Stimulated activated CD4-positive, alpha-beta T cell treated with anti-CD3 and anti-CD28 coated beads, Interleukin-1b, Interleukin-23, amount 100 ng/mL, for 24 hours (primary cell): ENCODE data around the gene PPM1L.
A peak's percentile ranks its signal among the peaks of the same experiment; 100 is the strongest.

Source experiments
- DNase-seq, 4 experiments: peaks; one replicate each; pipeline ENCODE4 v3.0.0-alpha.2; 2020; ENCODE audit warnings: low read depth in 4 of 4, low spot score in 1 of 4

The PPM1L gene

DNA sequence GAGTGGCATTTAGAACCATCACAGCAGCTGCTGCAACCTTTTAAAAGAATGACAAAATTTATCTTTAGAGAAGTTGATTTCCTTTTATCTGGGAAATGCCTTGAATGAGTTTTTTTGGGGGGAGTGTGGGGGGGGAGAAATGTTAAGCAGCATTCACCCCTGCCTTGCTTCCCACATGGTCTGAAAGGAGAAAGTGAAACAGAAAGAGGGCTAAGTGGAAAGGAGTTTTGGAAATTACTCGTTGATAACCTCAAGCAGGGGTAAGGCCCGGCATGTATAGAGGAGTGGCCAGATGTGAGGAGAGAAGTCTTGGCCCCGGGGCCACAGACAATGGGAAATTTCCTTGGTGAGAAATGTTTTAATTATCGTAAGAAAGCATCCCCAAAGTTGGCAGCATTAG lies 325.6 kb downstream of the PPM1L start:
- DNase-seq = no peak

DNA sequence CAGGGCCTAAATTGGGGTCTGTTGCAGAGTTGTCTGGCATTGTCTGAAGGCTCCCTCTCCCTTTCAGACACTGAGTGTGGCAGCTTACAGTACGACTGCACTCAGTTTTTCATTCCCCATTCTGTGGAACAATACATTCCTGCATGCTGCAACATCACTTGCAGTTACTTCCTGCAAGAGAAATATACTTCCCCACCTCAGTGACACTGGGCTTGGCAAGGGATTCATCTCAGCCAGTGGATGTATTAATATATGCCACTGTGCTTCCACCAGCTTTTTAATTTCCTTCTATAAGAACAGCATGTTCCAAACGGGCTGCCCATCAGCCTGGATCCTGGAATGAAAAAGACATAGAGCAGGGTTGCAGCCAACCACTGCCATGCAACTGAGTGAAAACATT lies 326.0 kb downstream of the PPM1L start:
- no peak for DNase-seq

DNA sequence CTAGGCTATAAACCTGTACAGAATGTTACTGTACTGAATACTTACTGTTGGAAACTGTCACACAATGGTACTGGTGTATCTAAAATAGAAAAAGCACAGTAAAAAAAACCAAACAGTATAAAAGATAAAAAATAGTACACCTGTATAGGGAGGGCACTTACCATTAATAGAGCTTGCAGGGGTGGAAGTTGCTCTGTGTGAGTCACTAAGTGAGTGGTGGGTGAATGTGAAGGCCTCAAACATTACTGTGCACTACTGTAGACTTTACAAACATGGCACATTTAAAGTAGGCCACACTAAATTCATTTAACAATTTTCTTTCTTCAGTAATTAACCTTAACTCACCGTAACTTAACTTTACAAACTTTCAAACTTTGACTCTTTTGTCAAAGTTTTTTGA lies 327.1 kb downstream of the PPM1L start:
- no peak for DNase-seq

DNA sequence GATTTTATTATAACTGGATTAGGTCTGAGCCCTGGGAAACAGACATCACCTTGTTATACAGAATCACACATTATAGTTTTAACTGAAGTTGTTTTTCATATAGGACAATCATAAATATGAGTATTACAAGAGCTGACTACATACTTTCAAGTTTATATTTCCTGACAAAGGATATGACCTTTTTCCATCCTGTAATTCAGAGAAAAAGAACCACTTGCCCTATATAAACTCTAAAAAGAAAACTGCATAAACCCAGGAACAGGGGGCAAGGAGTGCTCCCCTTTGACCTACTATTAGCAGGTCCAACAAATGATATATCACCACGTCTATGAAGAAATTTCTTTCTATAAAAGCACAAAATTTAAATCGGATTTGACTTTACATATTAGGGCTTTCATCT lies 328.2 kb downstream of the PPM1L start:
- no peak for DNase-seq

DNA sequence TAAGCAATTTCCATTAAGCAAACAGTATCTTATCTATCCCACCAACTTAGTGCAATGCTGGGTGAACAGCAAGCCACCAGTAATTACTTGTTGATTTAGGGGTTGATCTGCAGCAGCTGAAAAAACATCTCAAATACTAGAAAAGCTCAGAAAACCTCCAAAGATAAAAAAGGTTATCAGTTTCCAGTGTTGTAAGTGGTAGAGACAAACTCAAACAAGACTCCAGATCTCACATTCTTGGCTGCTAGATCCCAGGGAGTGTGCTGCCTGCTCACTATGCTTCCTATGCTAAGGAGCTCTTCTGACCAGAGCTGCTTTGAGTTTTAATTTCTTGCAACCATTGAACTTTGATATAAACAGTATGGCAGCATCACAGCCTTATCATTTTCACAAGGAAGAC lies 337.9 kb downstream of the PPM1L start:
- DNase-seq = no peak

DNA sequence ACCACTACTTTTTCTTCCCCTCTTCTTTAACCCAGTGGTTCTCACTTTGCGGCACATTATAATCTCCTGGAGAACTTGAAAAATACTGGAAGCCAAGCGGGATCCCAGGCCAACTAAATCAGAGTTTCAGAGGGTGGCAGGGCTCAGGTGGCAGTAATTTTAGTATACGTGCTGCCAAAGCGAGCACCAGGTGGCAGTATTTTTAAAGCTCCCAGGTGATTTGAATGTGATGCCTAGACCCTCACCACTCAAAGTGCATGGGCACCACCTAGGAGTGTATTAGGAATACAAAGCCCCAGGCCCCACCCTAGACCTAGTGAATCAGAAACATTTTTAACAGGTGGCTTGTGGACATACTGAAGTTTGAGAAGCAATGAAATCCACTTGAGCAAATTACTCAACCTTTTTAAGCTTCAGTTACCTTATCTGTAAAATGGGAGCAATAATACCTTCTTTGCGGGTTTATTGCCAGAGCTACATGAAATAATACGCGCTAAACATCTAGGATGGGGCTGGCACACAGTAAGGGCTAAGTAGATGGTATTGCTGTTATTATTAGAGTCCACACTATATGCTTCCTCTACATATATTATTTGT lies 340.8 kb downstream of the PPM1L start:
- no peak for DNase-seq

DNA sequence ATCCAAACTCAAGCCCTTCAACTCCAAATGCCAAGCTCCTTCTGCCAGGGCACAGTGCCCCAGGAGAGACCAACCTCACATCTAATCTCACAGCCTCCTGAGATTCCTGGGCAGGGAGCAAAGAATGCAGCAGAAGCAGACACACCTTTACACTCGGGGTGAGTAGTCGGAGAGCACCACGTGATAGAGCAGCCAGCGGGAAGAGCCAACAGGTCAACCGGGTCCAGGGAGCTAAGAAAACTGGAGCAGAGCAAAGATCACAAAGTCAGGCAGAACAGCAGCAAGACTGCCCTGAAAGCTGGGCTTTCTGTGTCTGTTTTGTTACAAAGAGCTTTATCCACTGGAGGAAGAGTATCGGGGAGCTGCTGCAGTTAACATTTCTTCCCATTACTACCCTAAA lies 345.0 kb downstream of the PPM1L start:
- no peak for DNase-seq

DNA sequence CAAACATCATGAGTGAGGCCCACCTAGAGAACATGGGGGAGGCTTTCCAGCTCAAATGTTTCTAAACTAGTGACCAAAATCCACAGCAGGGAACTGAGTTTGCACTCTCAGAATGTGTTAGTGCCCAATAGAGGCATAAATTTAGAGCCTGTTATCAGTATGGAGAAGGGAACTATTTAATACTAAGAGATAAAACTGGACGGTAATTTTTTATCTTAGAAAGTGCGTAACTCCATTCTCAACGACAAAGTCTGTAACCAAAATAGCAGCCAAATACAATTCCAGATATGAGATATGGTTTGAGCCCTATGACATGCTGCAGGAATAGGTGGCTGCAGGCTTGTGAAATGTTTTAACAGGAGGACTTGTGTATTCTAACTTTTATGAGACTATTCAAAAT lies 345.6 kb downstream of the PPM1L start:
- DNase-seq = no peak

DNA sequence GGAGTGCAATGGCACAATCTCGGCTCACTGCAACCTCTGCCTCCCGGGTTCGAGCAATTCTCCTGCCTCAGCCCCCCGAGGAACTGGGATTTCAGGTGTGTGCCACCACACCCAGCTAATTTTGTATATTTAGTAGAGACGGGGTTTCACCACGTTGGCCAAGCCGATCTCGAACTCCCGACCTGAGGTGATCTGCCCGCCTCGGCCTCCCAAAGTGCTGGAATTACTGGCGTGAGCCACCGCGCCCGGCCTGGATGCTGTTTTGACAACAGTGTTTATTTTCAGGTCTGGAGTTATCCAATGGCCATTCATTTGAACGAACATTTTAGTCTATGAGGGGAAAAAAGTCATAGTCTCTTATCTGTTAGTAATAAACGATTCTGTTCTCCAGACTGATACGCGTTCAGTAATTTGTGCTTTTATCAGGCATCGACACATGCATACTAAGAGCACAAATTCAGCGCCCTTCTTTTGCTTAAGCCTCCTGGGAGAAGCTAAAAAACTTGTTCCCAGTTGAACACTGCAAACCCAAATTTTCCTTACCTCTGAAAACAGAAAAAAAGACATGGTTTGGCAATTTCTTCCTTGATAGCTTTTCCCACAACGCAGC lies 347.9 kb downstream of the PPM1L start:
- DNase-seq = no peak

DNA sequence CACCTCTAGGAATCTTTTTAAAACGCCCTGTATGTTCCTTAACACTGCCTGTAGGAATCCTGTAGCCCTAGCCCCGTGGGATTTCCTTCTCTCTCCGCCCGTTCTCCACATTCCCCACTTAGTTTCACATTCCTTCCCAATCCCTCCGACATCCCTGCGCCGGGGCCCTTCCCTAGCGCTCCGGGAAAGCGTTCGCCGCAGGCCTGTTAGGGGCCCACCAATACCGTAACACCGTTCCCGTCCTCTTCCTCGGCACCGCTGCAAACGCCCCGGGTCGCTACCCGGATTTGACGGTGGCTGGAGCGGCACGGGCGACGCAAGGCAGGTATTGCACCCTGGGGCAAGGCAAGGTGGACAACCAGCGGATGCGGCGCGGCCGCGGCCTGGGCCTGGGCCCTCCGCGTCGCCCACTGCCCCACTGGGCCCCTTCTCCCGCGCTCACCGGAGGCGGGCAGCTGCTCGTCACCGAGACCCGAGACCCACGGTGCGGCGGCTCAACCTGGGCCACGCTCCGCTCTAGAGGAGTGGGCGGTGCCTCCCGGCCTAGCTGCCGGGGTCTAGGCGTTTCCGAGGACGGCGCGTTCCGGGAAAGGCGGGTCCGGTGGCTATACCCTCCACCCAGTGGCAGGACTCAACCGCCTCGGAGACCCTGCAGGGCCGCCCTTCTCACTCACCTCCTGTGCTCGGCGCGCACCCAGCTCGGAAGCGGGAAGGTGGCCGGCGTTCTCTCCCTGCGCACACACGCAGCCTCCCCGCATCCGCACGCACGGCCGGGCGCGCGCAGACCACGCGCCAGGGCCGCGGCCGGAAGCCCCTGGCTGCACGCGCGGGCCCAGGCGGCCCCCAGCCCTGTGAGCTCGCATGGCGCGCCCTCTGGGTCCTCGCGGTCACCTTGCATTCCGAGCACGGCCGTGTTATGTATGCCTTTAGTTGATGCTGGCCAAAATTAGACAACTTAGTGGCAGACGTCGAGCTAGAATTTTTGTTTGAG lies 348.8 kb downstream of the PPM1L start, which contains the start of gene B3GALNT1:
Gene B3GALNT1 (minus strand): TSS at position 789 of the 991 bp plus-strand sequence. CDS start 18,595 bp downstream, outside the sequence.
- DNase-seq = peak in 1 of 4 experiments; percentile 13

DNA sequence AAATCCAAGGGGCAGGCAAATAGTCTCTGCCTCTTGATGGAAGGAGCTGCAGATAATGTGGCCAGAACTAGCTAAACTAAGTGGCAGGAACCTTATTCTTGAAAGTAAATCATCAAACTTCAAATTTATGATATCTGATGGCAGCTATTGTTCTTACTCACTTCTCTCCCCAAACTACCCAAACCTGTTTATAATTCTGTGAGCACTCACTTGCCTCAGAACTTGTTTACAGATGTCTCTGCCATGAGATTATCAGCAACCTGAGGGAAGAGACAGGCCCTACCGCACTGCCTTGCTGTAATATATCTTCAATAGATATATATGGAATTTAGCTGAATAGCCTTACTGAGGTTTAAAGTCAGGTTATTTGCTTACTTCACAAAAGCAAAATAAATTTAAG lies 351.3 kb downstream of the PPM1L start:
- DNase-seq = no peak

DNA sequence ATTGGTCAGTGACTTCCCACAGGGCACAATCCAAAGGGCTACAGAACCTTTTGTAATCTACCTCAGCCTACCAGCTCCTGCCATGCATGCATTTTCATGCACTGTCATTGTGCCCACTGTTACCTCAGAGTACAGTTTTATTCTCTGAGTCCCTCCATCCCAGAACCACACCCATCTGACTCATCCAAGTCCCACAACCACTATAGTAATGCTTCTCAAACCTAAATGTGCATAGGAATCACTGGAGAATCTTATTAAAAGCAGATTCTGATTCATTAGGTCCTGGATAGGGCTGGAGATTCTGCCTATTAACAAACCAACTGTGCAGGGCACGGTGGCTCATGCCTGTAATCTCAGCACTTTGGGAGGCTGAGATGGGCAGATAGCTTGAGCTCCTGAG lies 352.8 kb downstream of the PPM1L start:
- DNase-seq = no peak

DNA sequence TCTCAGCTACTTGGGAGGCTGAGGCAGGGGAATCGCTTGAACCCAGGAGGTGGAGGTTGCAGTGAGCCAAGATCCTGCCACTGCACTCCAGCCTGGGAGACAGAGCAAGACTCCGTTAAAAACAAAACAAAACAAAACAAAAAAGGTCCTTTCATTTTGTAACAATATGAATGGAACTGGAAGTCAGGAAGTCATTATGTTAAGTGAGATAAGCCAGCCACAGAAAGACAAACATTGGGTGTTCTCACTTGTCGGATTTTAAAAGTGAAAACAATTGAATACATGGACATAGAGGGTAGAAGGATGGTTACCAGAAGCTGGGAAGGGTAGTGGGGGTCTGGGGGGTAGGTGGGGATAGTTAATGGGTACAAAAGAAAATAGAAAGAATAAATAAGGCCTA lies 361.6 kb downstream of the PPM1L start:
- DNase-seq = no peak

DNA sequence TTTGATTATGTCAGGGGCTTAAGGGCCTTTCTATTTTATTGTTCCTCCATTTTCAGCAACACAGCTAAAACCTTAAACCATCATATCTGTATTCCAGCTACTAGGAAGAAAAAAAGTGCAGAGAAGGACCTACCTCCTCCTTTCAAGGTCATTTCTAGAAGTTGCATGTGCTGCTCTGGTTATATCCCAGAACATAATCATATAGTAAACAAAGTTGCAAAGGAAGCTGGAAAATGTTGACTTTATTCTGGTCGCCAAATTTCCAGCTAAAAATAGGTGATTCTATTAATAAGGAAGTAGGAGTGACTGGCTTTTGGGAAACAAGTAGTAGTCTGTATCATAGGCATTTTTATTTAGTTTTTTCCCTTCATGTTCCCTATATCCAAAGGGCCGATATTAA lies 370.5 kb downstream of the PPM1L start:
- DNase-seq = no peak
